Cardiac muscle cell (in vitro differentiated cells and primary cell): ENCODE results near the gene POU2AF1. TPM values are rescaled to one million over a fixed set of nuclear protein-coding genes. Genes with fewer than 3 reads are reported as not detected.
"Not testable (repeated sequence)": the region's sequence is repeated elsewhere in the genome, so short reads cannot be mapped to it uniquely, and the experiment has no call there.

Source experiments
- DNase-seq, 2 donors: peaks; one replicate each; pipeline versions ENCODE4 v3.0.0 to v3.0.0-alpha.2; 2010 to 2017; ENCODE audit warnings: low read depth in 1 of 2, low spot score in 1 of 2
- H3K27ac ChIP-seq: fragments of 200-600 bp; sonication (generic); 2 replicates; pipeline ENCODE4 v1.5.1; 2016
- H3K27me3 ChIP-seq: fragments of 200-600 bp; sonication (generic); 2 replicates; pipeline ENCODE4 v1.6.0; 2016; ENCODE audit warnings: control low read depth
- H3K36me3 ChIP-seq: fragments of 200-600 bp; sonication (generic); 2 replicates; pipeline ENCODE4 v1.5.1; 2016; ENCODE audit warnings: control low read depth
- H3K4me1 ChIP-seq: fragments of 200-600 bp; sonication (generic); 2 replicates; pipeline ENCODE4 v1.8.1; 2017; ENCODE audit warnings: low read depth, mild to moderate bottlenecking, mixed run types
- H3K4me3 ChIP-seq: fragments of 200-600 bp; sonication (generic); 2 replicates; pipeline ENCODE4 v1.5.1; 2016; ENCODE audit warnings: mild to moderate bottlenecking
- H3K9me3 ChIP-seq: fragments of 200-600 bp; sonication (generic); 2 replicates; pipeline ENCODE4 v1.5.1; 2017; ENCODE audit warnings: low read depth, mild to moderate bottlenecking, control low read depth
- polyA plus RNA-seq: library from polyadenylated mRNA; unstranded; fragments of >200 nt; fragmentation: Nextera tagmentation; extraction: Ambion mirVana; gene quantifications from 2 replicates; pipeline ENCODE4 v1.2.1, GENCODE V29; 2016
- total RNA-seq: library from RNA; depleted of rRNA; stranded (reverse); fragments of >200 nt; gene quantifications from 2 replicates; pipeline ENCODE4 v1.2.3, GENCODE V29; 2016
- TF ChIP-seq, protein P1 (sequence below): IDR thresholded peaks from 2 replicates; pipeline ENCODE4 v1.5.1; 2012; ENCODE audit warnings: low read depth, mild to moderate bottlenecking, low read length

Gene POU2AF1
- total and polyA plus RNA-seq, 2 experiments from 2014 or later = not detected

DNA sequence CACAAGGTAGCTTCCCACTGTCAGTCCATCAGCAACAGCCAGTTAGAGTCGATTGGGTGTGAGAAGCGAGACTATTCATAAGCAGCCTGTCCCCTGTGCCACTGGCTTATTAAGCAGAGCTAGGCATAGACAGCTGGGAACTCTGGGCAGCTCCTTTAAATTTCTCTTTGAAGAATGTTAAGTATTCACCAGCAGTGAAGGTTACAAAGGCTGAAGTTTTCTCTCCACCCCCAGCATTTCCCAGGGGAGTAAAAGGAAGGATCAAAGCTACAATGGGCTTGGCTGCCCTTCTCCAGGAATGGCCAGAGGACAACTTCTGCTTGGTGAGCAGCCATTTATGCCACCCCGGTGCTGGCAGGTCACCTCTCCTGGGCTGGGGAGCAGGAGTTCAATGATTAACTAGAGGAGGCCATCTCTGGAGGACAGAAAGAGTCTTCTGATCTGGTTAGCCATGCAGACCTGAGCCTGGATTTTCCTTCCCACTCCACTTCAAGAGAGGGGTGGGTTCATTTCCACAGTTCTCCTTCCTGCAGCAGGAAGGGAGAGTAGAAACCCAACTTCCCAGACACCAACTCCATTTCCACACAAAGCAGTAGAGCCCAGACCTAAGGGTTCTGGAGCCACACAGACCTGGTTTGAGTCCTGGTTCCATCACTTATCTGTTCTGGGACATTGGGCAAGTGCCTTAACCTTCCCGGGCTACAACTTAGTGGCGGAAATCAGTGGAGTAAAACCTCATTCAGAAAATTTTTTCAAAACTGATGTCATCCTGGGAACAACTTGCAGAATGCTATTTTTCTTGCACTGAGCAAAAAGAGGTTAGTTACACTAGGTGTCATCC is 58.1 kb downstream of the POU2AF1 start:
- DNase-seq = peak in 1 of 2 donors; percentile 36
- H3K4me3 ChIP-seq = no peak overlapping the region

DNA sequence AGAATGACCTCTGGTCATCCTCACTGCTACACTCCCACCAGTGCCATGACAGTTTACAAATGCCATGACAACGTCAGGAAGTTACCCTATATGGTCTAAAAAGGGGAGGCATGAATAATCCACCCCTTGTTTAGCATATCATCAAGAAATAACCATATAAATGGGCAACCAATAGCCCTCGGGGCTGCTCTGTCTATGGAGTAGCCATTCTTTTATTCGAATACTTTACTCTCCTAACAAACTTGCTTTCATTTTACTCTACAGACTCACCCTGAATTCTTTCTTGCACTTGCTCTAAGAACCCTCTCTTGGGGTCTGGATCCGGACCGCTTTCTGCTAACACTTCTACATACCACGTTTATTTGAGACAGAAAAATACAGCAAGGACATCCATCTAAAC is 58.9 kb downstream of the POU2AF1 start:
- not testable (repeated sequence) for H3K9me3 ChIP-seq, H3K4me3 ChIP-seq, H3K36me3 ChIP-seq, H3K27me3 ChIP-seq, DNase-seq, H3K4me1 ChIP-seq, H3K27ac ChIP-seq

More for the DNA sequence above, 58.1 kb downstream of the POU2AF1 start:
- Histone ChIP-seq H3K9me3 (no peaks in the 10 kb centered on the region), H3K4me1 (no peaks in the 10 kb centered on the region), H3K27me3 (no peaks in the 10 kb centered on the region), H3K27ac (no peak overlapping the region), H3K36me3 (no peaks in the 10 kb centered on the region)
- TF ChIP-seq, protein P1, sequence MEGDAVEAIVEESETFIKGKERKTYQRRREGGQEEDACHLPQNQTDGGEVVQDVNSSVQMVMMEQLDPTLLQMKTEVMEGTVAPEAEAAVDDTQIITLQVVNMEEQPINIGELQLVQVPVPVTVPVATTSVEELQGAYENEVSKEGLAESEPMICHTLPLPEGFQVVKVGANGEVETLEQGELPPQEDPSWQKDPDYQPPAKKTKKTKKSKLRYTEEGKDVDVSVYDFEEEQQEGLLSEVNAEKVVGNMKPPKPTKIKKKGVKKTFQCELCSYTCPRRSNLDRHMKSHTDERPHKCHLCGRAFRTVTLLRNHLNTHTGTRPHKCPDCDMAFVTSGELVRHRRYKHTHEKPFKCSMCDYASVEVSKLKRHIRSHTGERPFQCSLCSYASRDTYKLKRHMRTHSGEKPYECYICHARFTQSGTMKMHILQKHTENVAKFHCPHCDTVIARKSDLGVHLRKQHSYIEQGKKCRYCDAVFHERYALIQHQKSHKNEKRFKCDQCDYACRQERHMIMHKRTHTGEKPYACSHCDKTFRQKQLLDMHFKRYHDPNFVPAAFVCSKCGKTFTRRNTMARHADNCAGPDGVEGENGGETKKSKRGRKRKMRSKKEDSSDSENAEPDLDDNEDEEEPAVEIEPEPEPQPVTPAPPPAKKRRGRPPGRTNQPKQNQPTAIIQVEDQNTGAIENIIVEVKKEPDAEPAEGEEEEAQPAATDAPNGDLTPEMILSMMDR = no peak

GRCh38 chr11:111319296-111319695 is 59.8 kb downstream of the POU2AF1 start:
- H3K4me3 ChIP-seq = no peak overlapping the region
- H3K27ac ChIP-seq = no peak overlapping the region
- TF ChIP-seq, protein P1 = no peak
- no peaks in the 10 kb centered on the region for H3K9me3 ChIP-seq
- no peaks in the 10 kb centered on the region for H3K36me3 ChIP-seq
- DNase-seq = no peak
- no peaks in the 10 kb centered on the region for H3K27me3 ChIP-seq
- H3K4me1 ChIP-seq = no peaks in the 10 kb centered on the region

DNA sequence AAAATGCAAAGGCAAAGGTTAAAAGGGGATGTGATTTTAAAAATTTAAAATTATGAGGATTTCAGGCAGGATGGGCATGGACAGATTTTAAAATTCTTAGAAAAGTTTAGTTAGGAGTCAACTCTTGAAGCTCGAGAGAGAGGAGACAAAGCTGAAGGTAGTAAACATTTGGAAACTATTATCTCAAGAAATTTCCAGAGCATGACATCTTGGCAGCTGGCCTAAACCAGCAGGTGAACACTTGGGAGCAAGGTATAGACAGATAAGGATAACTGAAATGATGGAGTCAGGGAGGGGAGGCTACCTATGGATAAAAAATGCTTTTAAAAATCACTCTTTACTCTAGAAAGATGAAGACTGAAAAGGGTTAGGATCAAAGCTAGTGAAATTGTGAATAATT is 67.0 kb downstream of the POU2AF1 start:
- no peak for DNase-seq
- H3K36me3 ChIP-seq = no peaks in the 10 kb centered on the region
- no peak overlapping the region for H3K27ac ChIP-seq
- H3K4me1 ChIP-seq = no peaks in the 10 kb centered on the region
- H3K27me3 ChIP-seq = peaks cover 4% of the 10 kb centered on the region
- no peaks in the 10 kb centered on the region for H3K9me3 ChIP-seq
- no peak overlapping the region for H3K4me3 ChIP-seq
- TF ChIP-seq, protein P1 = no peak

DNA sequence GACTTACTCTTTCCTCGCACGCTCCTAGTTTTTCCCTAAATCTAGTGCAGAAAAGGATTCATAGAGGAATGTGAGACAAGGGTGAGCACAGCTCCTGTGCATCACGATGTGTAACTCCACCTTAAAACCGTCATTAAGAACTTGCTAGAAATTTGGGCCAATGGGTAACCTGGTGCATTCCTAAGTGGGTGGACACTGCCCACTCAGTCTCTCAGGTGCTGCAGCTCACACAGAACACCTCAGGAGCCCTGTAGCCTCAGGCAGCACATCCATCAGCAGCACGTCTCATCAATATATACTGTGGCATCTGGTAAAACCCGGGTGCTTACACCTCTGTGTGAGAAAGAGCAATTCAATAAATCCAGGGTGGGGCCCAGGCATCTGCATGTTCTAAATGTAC is 68.4 kb downstream of the POU2AF1 start:
- TF ChIP-seq, protein P1 = no peak
- no peaks in the 10 kb centered on the region for H3K36me3 ChIP-seq
- no peak overlapping the region for H3K27ac ChIP-seq
- no peak for DNase-seq
- no peak overlapping the region for H3K4me3 ChIP-seq
- no peaks in the 10 kb centered on the region for H3K9me3 ChIP-seq
- H3K27me3 ChIP-seq = peaks cover 4% of the 10 kb centered on the region
- no peaks in the 10 kb centered on the region for H3K4me1 ChIP-seq

GRCh38 chr11:111310088-111310487 is 69.0 kb downstream of the POU2AF1 start:
- H3K4me1 ChIP-seq = no peaks in the 10 kb centered on the region
- no peaks in the 10 kb centered on the region for H3K9me3 ChIP-seq
- no peak overlapping the region for H3K4me3 ChIP-seq
- peaks cover 4% of the 10 kb centered on the region for H3K27me3 ChIP-seq
- H3K36me3 ChIP-seq = no peaks in the 10 kb centered on the region
- H3K27ac ChIP-seq = no peak overlapping the region
- TF ChIP-seq, protein P1 = no peak
- DNase-seq = no peak
